CD4-positive, alpha-beta T cell (primary cell): ENCODE measurements around the gene TLK1. TPM values are rescaled to one million over a fixed set of nuclear protein-coding genes. Genes with fewer than 3 reads are reported as not detected.

ENCODE experiments used
- ATAC-seq: fragments of 200-7000 bp; cut with Tn5 transposase; one replicate; pipeline ENCODE4 v1.10.0; 2022; ENCODE audit warnings: mild to moderate bottlenecking; ENCODE audit not compliant: poor library complexity
- CTCF ChIA-PET: fragments of 350-600 bp; sonication (Branson Sonifier 250); formaldehyde crosslinking; loops from one replicate; lab custom pipeline; 2021; ENCODE audit warnings: antibody characterized with exemption, inconsistent platforms; lab: Charles Lee
- POLR2A ChIA-PET: fragments of 350-600 bp; sonication (Branson Sonifier 250); formaldehyde crosslinking; loops from one replicate; lab custom pipeline; 2021; ENCODE audit warnings: antibody characterized with exemption, inconsistent platforms; lab: Charles Lee
- DNase-seq, 14 experiments: peaks; one replicate each; pipeline ENCODE4 v3.0.0-alpha.2; 2013 to 2020; ENCODE audit warnings: mixed read lengths in 2 of 14
- H3K27ac ChIP-seq, 2 donors: one replicate each; pipeline versions ENCODE4 v1.5.1 to v1.7.0; 2013; ENCODE audit warnings: low read length in 2 of 2, low read depth in 1 of 2, mild to moderate bottlenecking in 1 of 2
- H3K27me3 ChIP-seq, 2 experiments: 1 replicate in 1 of 2; 2 replicates in 1 of 2; pipeline versions ENCODE4 v1.6.1 to v1.7.0; 2013; ENCODE audit warnings: low read length in 2 of 2, control low read depth in 1 of 2, mild to moderate bottlenecking in 1 of 2, moderate library complexity in 1 of 2; ENCODE audit not compliant: insufficient read depth in 2 of 2, control insufficient read depth in 1 of 2
- H3K36me3 ChIP-seq: one replicate; pipeline ENCODE4 v1.6.1; 2013; ENCODE audit warnings: low read length, control low read depth; ENCODE audit not compliant: insufficient read depth
- H3K4me1 ChIP-seq: one replicate; pipeline ENCODE4 v1.6.1; 2013; ENCODE audit warnings: low read length, control low read depth; ENCODE audit not compliant: insufficient read depth
- H3K4me3 ChIP-seq: one replicate; pipeline ENCODE4 v1.5.1; 2013; ENCODE audit warnings: mild to moderate bottlenecking, low read length, moderate library complexity
- H3K9me3 ChIP-seq, 2 experiments: 1 replicate in 1 of 2; 2 replicates in 1 of 2; pipeline versions ENCODE4 v1.6.1 to v1.7.0; 2013; ENCODE audit warnings: low read length in 2 of 2, mild to moderate bottlenecking in 2 of 2, control low read depth in 1 of 2, moderate library complexity in 1 of 2; ENCODE audit not compliant: control insufficient read depth in 1 of 2, insufficient read depth in 1 of 2
- H3K27ac Mint-ChIP-seq: one replicate; pipeline ENCODE4 v1.8.0; 2020; ENCODE audit warnings: mixed read lengths
- H3K27me3 Mint-ChIP-seq: one replicate; pipeline ENCODE4 v1.8.0; 2021; ENCODE audit warnings: mixed read lengths
- H3K36me3 Mint-ChIP-seq: one replicate; pipeline ENCODE4 v1.8.0; 2021; ENCODE audit warnings: low read depth, mixed read lengths
- H3K4me1 Mint-ChIP-seq: one replicate; pipeline ENCODE4 v1.8.0; 2021; ENCODE audit warnings: low read depth, mixed read lengths
- H3K4me3 Mint-ChIP-seq: one replicate; pipeline ENCODE4 v1.8.0; 2020; ENCODE audit warnings: mild to moderate bottlenecking, mixed read lengths
- H3K9me3 Mint-ChIP-seq: one replicate; pipeline ENCODE4 v1.8.0; 2020; ENCODE audit warnings: mixed read lengths
- intact Hi-C, 2 experiments: fragments of 100-400 bp; cut with DNase I in 1 of 2; cut with micrococcal nuclease in 1 of 2; formaldehyde crosslinking; loops; one replicate each; pipeline versions ENCODE4 v1.15.1 to v1.9.0; 2023 to 2025; cut with DNase I, micrococcal nuclease
- total RNA-seq, 174 experiments: library from RNA in 2 of 174; stranded (reverse) in 2 of 174; gene quantifications; one replicate each; pipeline ENCODE4 v1.2.3 and lab custom pipeline; 2021 to 2026
- TF ChIP-seq, protein P1 (sequence below): fragments of 200-600 bp; IDR thresholded peaks from one replicate; pipeline ENCODE4 v1.8.0; 2022; ENCODE audit warnings: antibody characterized with exemption, mild to moderate bottlenecking

Gene TLK1
- total RNA-seq, 2 experiments from 2014 or later, result 135 to 138 TPM

DNA sequence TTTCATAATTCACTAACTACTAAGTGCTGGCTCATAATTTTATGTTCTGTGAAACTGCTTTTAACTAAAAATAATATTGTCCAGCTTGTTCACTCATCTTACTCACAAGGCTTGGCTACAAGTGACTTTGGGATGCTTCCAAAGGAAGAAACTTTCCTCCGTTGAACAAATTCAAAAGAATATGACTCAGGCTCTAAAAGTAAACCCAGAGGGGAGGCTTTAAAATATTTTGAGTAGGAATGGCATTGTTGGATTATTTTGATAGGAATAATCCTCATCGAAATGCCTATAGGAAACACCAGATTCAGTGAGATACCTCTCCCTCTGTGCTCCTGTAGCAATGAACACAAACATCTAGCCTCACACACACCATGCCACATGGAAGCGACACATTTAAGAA, 25.2 kb upstream of the TLK1 start:
- ChIA-PET CTCF (no interaction called here), POLR2A (no interaction called here)
- Mint-ChIP-seq H3K27me3 (no peaks in the 10 kb centered on the region), H3K27ac (no peak overlapping the region), H3K4me1 (no peaks in the 10 kb centered on the region), H3K4me3 (no peak overlapping the region), H3K9me3 (no peaks in the 10 kb centered on the region), H3K36me3 (no peaks in the 10 kb centered on the region)
- Histone ChIP-seq H3K9me3 (no peaks in the 10 kb centered on the region), H3K27ac (no peak overlapping the region), H3K27me3 (no peaks in the 10 kb centered on the region), H3K4me1 (no peaks in the 10 kb centered on the region), H3K4me3 (no peak overlapping the region), H3K36me3 (no peaks in the 10 kb centered on the region)
- TF ChIP-seq, protein P1, sequence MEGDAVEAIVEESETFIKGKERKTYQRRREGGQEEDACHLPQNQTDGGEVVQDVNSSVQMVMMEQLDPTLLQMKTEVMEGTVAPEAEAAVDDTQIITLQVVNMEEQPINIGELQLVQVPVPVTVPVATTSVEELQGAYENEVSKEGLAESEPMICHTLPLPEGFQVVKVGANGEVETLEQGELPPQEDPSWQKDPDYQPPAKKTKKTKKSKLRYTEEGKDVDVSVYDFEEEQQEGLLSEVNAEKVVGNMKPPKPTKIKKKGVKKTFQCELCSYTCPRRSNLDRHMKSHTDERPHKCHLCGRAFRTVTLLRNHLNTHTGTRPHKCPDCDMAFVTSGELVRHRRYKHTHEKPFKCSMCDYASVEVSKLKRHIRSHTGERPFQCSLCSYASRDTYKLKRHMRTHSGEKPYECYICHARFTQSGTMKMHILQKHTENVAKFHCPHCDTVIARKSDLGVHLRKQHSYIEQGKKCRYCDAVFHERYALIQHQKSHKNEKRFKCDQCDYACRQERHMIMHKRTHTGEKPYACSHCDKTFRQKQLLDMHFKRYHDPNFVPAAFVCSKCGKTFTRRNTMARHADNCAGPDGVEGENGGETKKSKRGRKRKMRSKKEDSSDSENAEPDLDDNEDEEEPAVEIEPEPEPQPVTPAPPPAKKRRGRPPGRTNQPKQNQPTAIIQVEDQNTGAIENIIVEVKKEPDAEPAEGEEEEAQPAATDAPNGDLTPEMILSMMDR, result no peak
- intact Hi-C loops, result no loop called here
- DNase-seq (no peak), ATAC-seq (no peak)

DNA sequence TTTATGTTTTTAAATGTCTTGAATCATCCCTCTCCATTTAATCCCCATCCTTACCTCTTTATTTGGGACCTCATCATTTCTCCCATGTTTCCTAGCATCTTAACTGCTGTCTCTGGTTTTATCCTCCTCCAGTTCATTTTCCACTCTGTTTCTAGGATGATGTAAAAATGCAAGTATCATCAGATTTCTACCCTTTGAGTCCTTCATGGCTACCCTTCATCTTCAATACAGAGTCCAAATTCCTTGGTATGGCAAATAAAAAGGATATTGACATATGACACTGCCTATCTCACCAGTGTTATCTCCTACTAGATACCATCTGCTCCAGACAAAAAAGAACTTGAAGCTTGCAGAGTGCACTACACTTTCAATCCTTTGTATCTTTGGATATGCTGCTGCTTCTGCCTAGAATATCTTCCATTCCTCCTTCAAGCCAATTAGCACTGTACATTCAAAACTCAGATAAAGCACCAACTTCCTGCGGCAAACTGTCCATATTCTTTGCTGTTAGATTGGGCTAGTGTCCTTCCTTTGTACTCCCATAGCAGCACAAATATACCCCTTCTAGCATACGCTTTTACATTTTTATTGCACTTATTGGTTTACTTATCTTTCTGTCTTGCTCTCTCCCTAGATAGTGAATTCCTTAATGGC, 24.6 kb upstream of the TLK1 start:
- Mint-ChIP-seq H3K9me3 (no peaks in the 10 kb centered on the region), H3K4me1 (no peaks in the 10 kb centered on the region), H3K27me3 (no peaks in the 10 kb centered on the region), H3K36me3 (no peaks in the 10 kb centered on the region), H3K4me3 (no peak overlapping the region), H3K27ac (no peak overlapping the region)
- no peak for DNase-seq
- H3K4me3 ChIP-seq, result no peak overlapping the region
- H3K9me3 ChIP-seq, result no peaks in the 10 kb centered on the region
- intact Hi-C loops, result no loop called here
- ATAC-seq, result no peak
- no peak overlapping the region for H3K27ac ChIP-seq
- no peaks in the 10 kb centered on the region for H3K27me3 ChIP-seq
- H3K36me3 ChIP-seq, result no peaks in the 10 kb centered on the region
- ChIA-PET CTCF (no interaction called here), POLR2A (no interaction called here)
- H3K4me1 ChIP-seq, result no peaks in the 10 kb centered on the region
- TF ChIP-seq, protein P1, result no peak

DNA sequence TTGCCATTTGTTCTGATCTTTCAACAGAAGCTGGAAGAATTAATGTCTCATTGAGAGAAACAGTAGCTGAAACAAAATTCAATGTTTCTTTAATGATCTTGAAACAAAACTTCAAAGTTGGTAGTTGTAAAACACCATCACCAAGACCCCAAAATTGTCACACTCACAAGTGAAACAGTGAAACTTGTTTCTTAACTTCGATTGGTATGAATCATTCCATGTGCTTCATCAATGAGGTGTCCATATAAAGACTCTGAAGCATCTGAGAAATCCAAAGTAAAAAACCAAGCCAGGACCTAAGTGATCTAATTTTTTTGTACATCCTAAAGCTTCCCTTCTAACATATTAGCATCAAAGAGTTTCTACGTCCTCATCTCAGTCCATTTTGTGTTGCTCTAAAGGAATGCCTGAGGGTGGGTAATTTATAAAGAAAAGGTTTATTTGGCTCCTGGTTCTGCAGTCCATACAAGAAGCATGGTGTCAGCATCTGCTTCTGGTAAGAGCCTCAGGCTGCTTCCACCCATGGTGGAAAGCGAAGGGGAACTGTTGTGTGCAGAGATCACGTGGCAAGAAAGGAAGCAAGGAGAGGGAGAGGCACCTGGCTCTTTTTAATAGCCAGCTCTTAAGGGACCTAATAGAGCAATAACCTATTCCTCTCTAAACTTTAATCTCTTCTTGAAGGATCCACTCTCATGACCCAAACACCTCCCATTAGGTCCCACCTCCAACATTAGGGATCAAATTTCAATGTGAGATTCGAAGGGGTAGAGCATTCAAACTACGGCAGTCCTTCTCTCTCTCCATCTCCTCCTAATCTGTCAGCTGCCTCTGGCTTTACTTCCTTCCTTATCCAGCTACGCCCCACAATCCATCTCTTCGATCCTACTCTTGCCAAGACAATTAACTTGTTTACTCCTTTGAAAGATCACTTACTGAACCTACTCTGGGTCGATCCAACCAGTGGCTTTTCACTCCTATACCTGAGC, 20.7 kb upstream of the TLK1 start:
- ATAC-seq, result no peak
- intact Hi-C loops, result no loop called here
- no peaks in the 10 kb centered on the region for H3K27me3 ChIP-seq
- no peak overlapping the region for H3K27ac ChIP-seq
- Mint-ChIP-seq H3K4me1 (no peaks in the 10 kb centered on the region), H3K9me3 (no peaks in the 10 kb centered on the region), H3K27ac (no peak overlapping the region), H3K27me3 (no peaks in the 10 kb centered on the region), H3K4me3 (no peak overlapping the region), H3K36me3 (no peaks in the 10 kb centered on the region)
- TF ChIP-seq, protein P1, result no peak
- no peak for DNase-seq
- no peak overlapping the region for H3K4me3 ChIP-seq
- POLR2A ChIA-PET, result no interaction called here
- H3K4me1 ChIP-seq, result no peaks in the 10 kb centered on the region
- H3K9me3 ChIP-seq, result no peaks in the 10 kb centered on the region
- CTCF ChIA-PET, result interaction anchor here (0.6 to 1.2 kb wide), 3 partner anchors 10 to 1337 kb away, joined by 3 read pairs; no protein-coding TSS in a partner anchor
- H3K36me3 ChIP-seq, result no peaks in the 10 kb centered on the region
